ENCODE data around the gene ISLR. TPM values are rescaled to one million over a fixed set of nuclear protein-coding genes. Genes with fewer than 3 reads are reported as not detected.

The ISLR gene
- total and polyA plus RNA-seq, 2 of the 4 experiments (the other 2 are of a cell fraction), result under 0.01 to 0.79 TPM

DNA sequence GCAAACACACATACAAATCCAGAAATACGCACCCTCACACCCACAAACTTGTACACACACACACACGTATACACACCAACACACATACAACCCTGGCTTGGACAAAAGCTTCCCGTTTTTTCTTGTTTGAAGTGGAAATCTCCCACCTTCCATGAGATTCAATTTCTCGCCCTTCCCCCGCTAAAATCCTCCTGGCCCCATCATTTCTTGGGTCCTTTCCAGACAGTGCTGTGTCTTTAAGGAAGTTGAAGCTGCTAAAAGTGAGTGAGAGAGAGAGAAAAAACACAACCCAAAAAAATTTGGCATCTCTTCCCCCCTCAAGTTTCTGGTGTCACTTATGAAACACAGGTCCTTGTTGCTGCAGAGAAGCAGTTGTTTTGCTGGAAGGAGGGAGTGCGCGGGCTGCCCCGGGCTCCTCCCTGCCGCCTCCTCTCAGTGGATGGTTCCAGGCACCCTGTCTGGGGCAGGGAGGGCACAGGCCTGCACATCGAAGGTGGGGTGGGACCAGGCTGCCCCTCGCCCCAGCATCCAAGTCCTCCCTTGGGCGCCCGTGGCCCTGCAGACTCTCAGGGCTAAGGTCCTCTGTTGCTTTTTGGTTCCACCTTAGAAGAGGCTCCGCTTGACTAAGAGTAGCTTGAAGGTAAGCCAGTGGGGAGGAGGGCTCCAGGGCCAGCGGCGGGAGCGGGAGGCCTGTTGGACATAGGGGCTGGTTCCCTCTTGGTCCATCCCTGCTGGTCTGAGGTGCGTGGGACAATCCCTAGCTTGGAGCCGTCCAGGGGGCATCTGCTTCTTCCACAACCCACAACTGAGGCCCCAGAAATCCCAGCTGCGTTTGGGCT, at the start of gene ISLR (continued):
- TF ChIP-seq, protein P1, sequence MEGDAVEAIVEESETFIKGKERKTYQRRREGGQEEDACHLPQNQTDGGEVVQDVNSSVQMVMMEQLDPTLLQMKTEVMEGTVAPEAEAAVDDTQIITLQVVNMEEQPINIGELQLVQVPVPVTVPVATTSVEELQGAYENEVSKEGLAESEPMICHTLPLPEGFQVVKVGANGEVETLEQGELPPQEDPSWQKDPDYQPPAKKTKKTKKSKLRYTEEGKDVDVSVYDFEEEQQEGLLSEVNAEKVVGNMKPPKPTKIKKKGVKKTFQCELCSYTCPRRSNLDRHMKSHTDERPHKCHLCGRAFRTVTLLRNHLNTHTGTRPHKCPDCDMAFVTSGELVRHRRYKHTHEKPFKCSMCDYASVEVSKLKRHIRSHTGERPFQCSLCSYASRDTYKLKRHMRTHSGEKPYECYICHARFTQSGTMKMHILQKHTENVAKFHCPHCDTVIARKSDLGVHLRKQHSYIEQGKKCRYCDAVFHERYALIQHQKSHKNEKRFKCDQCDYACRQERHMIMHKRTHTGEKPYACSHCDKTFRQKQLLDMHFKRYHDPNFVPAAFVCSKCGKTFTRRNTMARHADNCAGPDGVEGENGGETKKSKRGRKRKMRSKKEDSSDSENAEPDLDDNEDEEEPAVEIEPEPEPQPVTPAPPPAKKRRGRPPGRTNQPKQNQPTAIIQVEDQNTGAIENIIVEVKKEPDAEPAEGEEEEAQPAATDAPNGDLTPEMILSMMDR (conservative IDR thresholded peaks at IDR 0.05; ENCODE audit: low read depth, low read length), result no peak
- TF ChIP-seq RCOR1 (IDR thresholded peaks at IDR 0.05; ENCODE audit: insufficient replicate concordance, low read length), result no peak
- no peak for TF ChIP-seq SMC3 (IDR thresholded peaks at IDR 0.05; ENCODE audit: low read depth, low read length)
- TF ChIP-seq NFE2L2 (IDR thresholded peaks at IDR 0.05; ENCODE audit: low read depth, low read length), result no peak
- TF ChIP-seq RAD21 (IDR thresholded peaks at IDR 0.05; ENCODE audit: low read length), result no peak
- TF ChIP-seq MAFK (IDR thresholded peaks at IDR 0.05; ENCODE audit: low read depth, low read length), result no peak
